Measurements from ENCODE around the gene HNRNPM.
A peak's percentile ranks its signal among the peaks of the same experiment; 100 is the strongest.

HNRNPM gene

GRCh38 chr19:8487137-8487851 lies 42.5 kb downstream of the HNRNPM start:
- DNase-seq = no peak

- DNase-seq = no peak
Measured at GRCh38 chr19:8488365-8488764, 43.6 kb downstream of the HNRNPM start.

DNA sequence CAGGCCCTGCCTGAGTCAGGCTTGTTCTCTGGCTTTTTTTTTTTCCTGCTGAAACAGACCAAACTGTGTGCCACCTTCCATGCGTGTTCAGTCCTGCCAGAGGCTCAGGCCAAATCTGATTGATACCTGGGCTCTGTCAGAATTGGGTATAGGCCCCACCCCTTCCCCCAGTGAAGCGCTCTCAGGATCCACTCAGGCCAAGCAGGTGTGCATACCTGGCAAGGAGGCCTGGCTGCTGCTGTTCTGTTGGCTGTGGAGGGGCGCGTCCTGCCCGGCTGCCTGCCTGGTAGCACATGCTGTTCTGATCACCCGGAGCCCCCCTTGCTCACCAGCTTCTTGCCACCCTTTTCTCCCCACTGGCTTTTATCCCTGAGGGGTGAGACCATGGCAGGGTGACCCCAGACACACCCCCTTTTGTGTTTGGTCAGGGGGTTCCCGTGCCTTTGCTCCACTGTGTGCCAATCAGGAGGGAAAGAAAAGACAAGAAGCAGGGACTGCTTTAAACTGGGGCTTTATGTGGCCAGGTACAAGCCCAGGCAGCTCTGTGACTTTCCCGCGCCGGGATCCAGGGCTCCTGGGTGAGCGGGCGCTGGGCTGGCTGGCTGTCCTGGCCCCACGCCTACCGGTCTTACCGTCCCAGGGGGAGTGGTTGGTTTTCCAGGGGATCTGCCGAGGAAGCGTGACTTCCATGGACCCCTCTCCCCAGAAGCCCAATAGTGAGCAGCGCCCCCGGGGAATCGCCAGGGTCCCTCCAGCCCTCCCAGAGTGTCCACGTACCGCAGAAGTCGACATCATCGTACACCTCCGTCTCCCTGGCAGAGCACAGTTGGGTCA lies 45.0 kb downstream of the HNRNPM start:
- no peak for DNase-seq

DNA sequence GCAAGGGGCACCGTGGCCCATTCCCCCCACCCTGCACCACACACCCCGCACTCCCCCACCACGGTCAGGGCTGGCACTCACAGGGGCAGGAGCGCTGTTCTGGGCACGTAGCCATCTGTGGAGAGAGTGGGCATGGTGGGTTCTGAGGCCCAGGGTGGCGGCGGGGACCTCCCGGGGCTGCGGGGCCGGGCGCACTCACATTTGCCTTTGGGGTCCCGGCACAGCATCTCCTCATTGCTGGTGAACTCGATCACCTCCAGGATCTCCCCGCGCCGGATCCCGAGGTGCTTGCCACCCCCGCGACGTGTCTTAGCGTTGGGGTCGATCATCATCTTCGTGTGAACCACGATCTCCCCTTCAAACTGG lies 45.6 kb downstream of the HNRNPM start:
- no peak for DNase-seq

DNA sequence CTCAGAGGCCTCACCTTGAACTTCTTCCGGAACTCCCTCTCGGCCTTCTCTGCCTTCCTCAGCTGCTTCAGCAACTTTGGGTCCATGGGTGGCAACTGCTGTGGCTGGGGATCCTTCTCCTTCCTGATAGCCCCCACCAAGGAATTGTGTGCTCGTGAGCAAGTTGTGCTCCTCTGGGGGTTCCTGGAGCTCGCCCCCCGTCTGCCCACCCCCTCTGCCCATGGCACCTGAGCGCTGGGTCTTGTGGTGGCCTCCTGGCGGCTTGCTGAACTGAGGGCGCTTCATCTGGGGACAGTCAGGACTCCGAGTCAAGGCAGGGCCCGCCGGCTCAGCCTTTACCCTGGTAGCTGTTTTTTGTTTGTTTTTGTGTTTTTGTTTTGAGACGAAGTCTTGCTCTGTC lies 46.1 kb downstream of the HNRNPM start:
- DNase-seq = no peak

GRCh38 chr19:8491574-8491973 lies 46.8 kb downstream of the HNRNPM start:
- no peak for DNase-seq

- no peak for DNase-seq
Measured at GRCh38 chr19:8494158-8494557, 49.4 kb downstream of the HNRNPM start.

- no peak for DNase-seq
Measured at GRCh38 chr19:8498295-8498694, 53.5 kb downstream of the HNRNPM start.

GRCh38 chr19:8499048-8499833 lies 54.5 kb downstream of the HNRNPM start:
- no peak for DNase-seq

DNA sequence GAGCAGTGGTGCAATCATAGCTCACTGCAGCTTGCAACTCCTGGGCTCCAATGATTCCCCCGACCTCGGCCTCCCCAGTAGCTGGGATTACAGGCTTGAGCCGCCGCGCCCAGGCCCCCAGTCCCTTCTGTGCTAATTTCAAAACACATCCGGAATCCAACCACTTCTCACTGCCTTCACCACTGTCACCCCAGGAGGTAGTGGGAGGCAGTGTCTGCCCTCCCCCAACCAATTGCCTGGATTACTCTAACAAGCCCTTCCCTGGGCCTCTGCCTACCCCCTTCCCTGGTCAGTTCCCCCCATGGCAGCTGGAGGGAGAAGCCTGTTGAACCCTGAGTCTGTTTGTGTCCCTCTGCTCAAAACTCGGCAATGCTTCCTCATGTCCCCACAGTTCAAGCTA lies 55.4 kb downstream of the HNRNPM start:
- no peak for DNase-seq

- no peak for DNase-seq
Measured at GRCh38 chr19:8501516-8501915, 56.7 kb downstream of the HNRNPM start.

DNA sequence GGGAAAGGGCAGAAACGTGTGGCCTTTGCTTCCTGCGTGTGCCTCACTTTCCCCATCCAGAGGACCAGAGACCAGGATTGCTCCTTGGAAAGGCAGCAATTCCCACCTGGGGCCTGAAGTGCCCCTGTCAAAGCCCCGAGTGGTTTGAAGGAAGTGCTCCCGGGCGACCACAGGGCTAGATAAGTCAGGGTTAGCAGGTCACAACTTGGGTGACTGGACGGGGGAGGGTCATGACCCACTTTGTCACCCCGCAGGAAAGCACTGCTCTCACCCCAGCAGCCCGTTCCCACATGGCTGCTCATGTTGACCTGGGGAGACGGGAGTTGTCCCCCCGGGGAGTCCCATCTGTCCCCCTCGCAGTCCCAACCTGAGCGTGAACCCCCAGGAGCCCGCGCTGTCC lies 57.2 kb downstream of the HNRNPM start:
- DNase-seq = no peak

DNA sequence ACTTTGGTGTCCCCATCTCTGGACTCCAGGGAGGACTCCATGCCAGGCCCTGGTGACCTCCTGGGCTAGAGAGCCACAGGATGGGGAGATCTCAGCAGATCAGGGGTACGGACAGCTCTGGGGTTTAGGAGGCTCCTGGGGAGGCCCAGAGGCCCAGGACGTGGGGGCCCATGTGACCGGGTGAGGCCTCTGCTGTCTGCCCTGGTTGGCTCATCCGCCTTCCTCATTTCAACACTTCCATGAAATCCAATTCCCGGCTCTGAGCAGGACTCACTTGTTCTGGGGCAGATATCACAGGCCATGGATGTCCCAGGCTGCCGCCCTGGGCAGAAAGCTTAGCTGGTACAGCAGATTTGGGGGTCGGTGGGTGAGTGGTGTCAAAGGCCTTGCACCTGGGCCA lies 58.7 kb downstream of the HNRNPM start:
- no peak for DNase-seq

DNA sequence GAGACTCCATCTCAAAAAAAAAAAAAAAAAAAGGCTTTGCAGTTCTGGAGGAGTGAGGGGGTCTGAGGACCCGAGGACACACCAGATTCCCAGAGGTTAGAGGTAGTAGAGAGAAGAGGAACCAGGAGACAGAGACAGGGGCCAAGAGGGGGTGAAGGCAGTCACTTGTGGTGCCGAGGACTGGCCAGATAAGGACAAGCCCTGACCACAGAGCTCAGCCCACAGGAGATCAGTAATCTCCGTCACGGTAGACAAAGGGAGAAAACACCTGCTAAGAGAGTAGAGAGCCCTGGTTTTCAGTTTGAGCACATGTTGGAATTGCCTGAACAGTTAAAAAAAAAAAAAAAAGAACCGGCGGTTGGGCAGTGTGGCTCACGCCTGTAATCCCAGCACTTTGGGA lies 59.4 kb downstream of the HNRNPM start:
- no peak for DNase-seq

DNA sequence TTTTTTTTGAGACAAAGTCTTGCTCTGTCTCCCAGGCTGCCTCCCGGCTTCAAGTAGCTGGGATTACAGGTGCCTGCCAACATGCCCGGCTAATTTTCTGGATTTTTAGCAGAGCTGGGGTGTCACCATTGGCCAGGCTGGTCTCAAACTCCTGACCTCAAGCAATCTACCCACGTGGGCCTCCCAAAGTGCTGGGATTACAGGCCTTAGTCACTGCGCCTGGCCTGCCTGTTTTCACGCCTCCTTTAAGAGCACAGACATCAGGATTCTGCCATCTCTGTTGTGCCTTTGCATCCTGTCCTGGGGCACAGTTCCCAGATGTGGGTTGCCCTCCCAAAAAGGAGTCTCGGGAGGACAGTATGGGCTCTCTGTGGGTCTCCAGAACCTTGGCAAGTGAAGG lies 60.1 kb downstream of the HNRNPM start:
- no peak for DNase-seq

- DNase-seq = peak; percentile 67
Measured at GRCh38 chr19:8505680-8506401, 61.1 kb downstream of the HNRNPM start.

DNA sequence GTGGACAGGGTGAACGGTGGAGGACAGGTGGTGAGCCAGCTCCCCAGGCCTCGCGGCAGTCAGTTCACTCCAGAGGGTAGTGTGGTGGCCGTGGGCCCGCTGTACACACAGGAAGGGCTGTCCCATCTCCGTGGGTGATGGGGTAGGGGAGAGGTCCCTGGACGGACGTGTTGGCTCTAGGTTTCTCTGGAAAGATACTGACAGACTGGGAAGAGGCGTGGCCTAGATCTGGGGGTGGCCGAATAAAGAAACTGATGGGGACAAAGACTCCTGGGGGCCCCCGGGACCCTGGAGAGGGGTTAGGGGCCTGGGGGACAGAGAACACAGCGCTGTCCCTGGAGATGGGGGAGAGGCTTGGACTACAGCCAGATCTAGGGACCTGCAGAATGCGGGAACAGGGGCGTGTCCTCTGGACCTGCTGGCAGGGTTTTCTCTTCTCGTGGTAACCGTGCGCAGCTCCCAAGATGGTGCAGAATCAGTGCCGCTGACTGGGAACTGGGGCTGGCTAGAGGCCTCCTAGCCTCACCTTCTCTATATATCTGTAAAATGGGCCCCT lies 61.7 kb downstream of the HNRNPM start:
- DNase-seq = no peak

GRCh38 chr19:8510589-8511115 lies 65.9 kb downstream of the HNRNPM start:
- no peak for DNase-seq

- no peak for DNase-seq
Measured at GRCh38 chr19:8511573-8512101, 66.9 kb downstream of the HNRNPM start.

DNA sequence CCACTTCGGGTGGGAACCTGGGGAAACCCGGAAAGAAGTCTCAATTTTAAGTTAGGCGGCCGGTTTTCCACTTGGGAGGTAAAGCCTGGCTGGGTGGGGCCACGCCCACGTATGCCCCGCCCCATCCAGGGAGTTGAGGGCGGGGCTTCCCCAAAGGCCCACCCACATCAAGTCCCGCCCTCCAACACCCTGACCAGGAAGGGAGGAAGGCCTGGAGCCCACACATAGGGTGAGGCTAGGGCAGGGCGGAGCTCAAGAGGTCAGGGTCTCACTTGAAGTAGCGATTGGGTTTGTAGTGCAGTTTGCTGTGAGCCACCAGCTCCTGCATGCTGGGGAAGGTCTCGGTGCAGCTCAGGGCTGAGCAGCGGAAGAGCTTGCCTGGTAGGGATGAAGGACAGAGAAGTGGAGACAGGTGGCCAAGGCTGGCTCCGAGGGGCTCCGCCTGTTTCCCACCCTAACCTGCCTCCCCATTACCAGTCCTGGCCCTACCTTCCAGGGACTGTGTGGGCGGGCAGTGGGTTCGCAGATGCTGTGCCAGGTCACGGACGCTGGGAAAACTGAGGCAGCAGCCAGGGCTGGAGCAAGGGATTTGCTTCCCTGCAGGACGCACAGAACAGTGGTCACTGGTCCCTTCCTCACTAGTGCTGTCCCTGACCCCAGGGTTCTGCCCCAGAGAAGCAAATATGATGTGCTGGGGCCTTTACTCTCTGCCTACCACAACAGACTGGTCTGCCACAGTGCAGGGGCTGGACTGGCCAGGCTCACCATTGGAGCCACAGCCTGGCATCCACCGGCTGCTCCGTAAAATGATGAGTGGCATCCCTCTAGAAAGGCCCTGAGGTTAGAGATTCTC lies 67.6 kb downstream of the HNRNPM start:
- DNase-seq = no peak

GRCh38 chr19:8513036-8513686 lies 68.4 kb downstream of the HNRNPM start:
- no peak for DNase-seq
